Measurements from ENCODE around the gene PPFIA1. TPM values are rescaled to one million over a fixed set of nuclear protein-coding genes. Genes with fewer than 3 reads are reported as not detected.

The PPFIA1 gene
- total RNA-seq, 4 donors from 2014 or later = 46.3 to 51.5 (median 47.2) TPM

- no peaks in the 10 kb centered on the region for H3K9me3 ChIP-seq
- WGBS = 68% methylated on average over 8 of the region's 8 CpGs
- TF ChIP-seq EP300 (IDR thresholded peaks at IDR 0.05) (no peak), POLR2AphosphoS5 (IDR thresholded peaks at IDR 0.05) (no peak), CTCF (IDR thresholded peaks at IDR 0.05) (no peak), POLR2A (IDR thresholded peaks at IDR 0.05; ENCODE audit: low read depth) (no peak)
Measured at GRCh38 chr11:70247042-70247709, 23.3 kb upstream of the PPFIA1 start.

DNA sequence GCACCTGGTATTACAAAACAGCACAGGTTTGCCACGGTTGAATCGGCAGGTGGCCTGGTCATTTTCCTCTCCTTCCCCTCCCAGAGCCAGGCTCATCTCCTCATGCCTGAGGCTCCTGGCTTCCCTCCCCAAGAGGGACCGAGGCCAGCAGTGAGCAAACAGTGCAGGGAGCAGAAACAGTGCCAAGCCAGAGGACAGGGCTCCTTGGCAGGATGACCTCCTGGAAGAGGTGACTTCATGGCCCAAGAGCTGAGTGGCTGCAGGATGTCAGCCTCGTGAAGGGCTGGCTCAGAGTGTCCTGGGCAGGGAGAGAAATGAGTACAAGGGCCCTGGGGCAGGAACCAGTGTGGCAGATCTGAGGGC is 22.8 kb upstream of the PPFIA1 start:
- DNase-seq (ENCODE audit: extremely low spot score) = no peak
- intact Hi-C loops (cut with DNase I) = no loop called here
- 47% methylated on average over 3 of the region's 4 CpGs for WGBS
- Histone ChIP-seq H3K36me3 (no peaks in the 10 kb centered on the region), H3K4me3 (no peak overlapping the region), H3K4me1 (peaks cover 0 to 7% (median 3%) of the 10 kb centered on the region in 4 donors), H3K27me3 (peaks cover 0 to 11% (median 0%) of the 10 kb centered on the region in 4 donors), H3K9me3 (no peaks in the 10 kb centered on the region), H3K27ac (replicated peaks in 1 of 4) (no peak overlapping the region)
- no peak for TF ChIP-seq EP300 (IDR thresholded peaks at IDR 0.05)
- TF ChIP-seq CTCF (IDR thresholded peaks at IDR 0.05) = no peak
- no peak for TF ChIP-seq POLR2A (IDR thresholded peaks at IDR 0.05; ENCODE audit: low read depth)
- TF ChIP-seq POLR2AphosphoS5 (IDR thresholded peaks at IDR 0.05) = no peak

More at GRCh38 chr11:70247042-70247709, 23.3 kb upstream of the PPFIA1 start:
- intact Hi-C loops (cut with DNase I) = no loop called here
- Histone ChIP-seq H3K27ac (replicated peaks in 1 of 4) (no peak overlapping the region), H3K27me3 (peaks cover 0 to 11% (median 0%) of the 10 kb centered on the region in 4 donors), H3K4me3 (no peak overlapping the region), H3K4me1 (peaks cover 0 to 7% (median 3%) of the 10 kb centered on the region in 4 donors), H3K36me3 (no peaks in the 10 kb centered on the region)
- DNase-seq (ENCODE audit: extremely low spot score) = no peak

DNA sequence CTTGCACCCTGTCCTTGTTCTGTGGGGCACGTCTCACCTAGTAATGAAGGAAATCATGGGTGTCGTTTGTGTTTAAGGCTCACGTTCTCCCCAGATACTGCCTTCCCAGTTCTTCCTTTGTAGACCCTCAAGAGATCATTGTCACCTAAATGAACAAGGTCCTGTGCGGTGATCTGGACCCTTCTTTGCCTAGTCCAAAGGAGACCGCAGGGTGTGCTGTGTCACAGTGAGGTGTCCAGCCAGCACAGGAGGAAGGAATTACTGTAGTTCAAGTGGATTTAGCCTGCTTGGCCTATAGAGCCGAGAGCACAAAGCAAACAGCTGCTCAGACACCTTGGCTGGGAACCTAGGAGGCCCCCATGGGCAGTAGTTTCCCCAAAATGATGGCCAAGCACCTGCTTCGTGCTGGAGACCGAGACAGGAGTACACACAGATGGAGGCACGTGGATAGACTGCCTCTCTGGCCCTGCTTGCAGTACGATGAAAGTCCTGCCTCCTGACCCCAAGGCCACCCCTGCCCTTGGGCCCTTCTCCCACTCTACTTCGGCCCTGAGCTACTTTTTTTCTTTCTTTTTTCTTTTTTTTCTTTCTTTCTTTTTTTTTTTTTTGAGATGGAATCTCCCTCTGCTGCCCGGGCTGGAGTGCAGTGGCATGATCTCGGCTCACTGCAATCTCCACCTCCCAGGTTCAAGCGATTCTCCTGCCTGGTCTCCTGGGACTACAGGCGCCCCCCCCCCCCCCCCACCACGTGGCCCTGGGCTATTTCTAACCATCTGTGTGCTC is 19.4 kb upstream of the PPFIA1 start:
- WGBS = 69% methylated on average over 15 of the region's 16 CpGs
- TF ChIP-seq CTCF (IDR thresholded peaks at IDR 0.05) (no peak), POLR2AphosphoS5 (IDR thresholded peaks at IDR 0.05) (no peak), POLR2A (IDR thresholded peaks at IDR 0.05; ENCODE audit: low read depth) (no peak), EP300 (IDR thresholded peaks at IDR 0.05) (no peak)
- no peaks in the 10 kb centered on the region for H3K36me3 ChIP-seq
- intact Hi-C loops (cut with DNase I) = no loop called here
- H3K9me3 ChIP-seq = no peaks in the 10 kb centered on the region
- no peak for DNase-seq (ENCODE audit: extremely low spot score)
- H3K27ac ChIP-seq (replicated peaks in 1 of 4) = no peak overlapping the region
- H3K27me3 ChIP-seq = no peaks in the 10 kb centered on the region
- no peak overlapping the region for H3K4me3 ChIP-seq
- peaks cover 0 to 7% (median 6%) of the 10 kb centered on the region in 4 donors for H3K4me1 ChIP-seq

GRCh38 chr11:70251659-70252321 is 18.7 kb upstream of the PPFIA1 start:
- no peaks in the 10 kb centered on the region for H3K9me3 ChIP-seq
- no peak overlapping the region for H3K27ac ChIP-seq (replicated peaks in 1 of 4)
- DNase-seq (ENCODE audit: extremely low spot score) = no peak
- no peaks in the 10 kb centered on the region for H3K27me3 ChIP-seq
- H3K4me3 ChIP-seq = no peak overlapping the region
- peaks cover 0 to 7% (median 6%) of the 10 kb centered on the region in 4 donors for H3K4me1 ChIP-seq
- no peaks in the 10 kb centered on the region for H3K36me3 ChIP-seq
- TF ChIP-seq POLR2AphosphoS5 (IDR thresholded peaks at IDR 0.05) = no peak
- intact Hi-C loops (cut with DNase I) = no loop called here
- 75% methylated on average over 10 of the region's 21 CpGs for WGBS

DNA sequence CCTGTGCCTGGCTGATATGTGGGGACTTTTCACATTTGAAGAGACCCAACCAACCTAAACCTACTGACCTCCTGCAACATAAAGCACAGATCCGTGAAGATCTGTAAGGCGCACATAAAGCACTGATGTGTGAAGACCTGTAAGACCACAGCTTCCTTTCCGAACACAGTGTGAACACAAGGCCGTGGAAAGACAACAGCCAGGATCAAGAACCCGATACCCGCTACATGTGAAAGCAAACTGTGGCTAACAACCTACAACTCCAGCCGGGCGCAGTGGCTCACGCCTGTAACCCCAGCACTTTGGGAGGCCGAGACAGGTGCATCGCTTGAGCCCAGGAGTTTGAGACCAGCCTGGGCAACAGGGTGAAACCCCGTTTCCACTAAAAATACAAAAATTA is 17.6 kb upstream of the PPFIA1 start:
- 98% methylated on average over 6 of the region's 12 CpGs for WGBS
- no peak for DNase-seq (ENCODE audit: extremely low spot score)
- H3K27me3 ChIP-seq = no peaks in the 10 kb centered on the region
- peaks cover 0 to 7% (median under 1%) of the 10 kb centered on the region in 4 donors for H3K4me1 ChIP-seq
- H3K27ac ChIP-seq (replicated peaks in 1 of 4) = no peak overlapping the region
- no peaks in the 10 kb centered on the region for H3K36me3 ChIP-seq
- no peaks in the 10 kb centered on the region for H3K9me3 ChIP-seq
- TF ChIP-seq EP300 (IDR thresholded peaks at IDR 0.05) = no peak
- no peak for TF ChIP-seq POLR2A (IDR thresholded peaks at IDR 0.05; ENCODE audit: low read depth)
- TF ChIP-seq CTCF (IDR thresholded peaks at IDR 0.05) = no peak
- TF ChIP-seq POLR2AphosphoS5 (IDR thresholded peaks at IDR 0.05) = no peak
- H3K4me3 ChIP-seq = no peak overlapping the region
- intact Hi-C loops (cut with DNase I) = no loop called here
